Body of pancreas (tissue), 4 donors: ENCODE results near the gene WTAP. TPM values are rescaled to one million over a fixed set of nuclear protein-coding genes. Genes with fewer than 3 reads are reported as not detected.
"Not testable (repeated sequence)": the region's sequence is repeated elsewhere in the genome, so short reads cannot be mapped to it uniquely, and the experiment has no call there.

Experiments used
- ATAC-seq: fragments of 150-250 bp; one replicate; pipeline ENCODE4 v1.9.1; 2016
- DNase-seq, 4 donors: peaks; one replicate each; pipeline ENCODE4 v3.0.0-alpha.2; 2019
- H3K27ac ChIP-seq, 4 donors: fragments of 200-600 bp; sonication (generic); 1 replicate in 3 of 4; 2 replicates in 1 of 4; pipeline versions ENCODE4 v1.5.1 to v1.6.1; 2016 to 2019; ENCODE audit warnings: mild to moderate bottlenecking in 1 of 4, mixed read lengths in 1 of 4, moderate library complexity in 1 of 4
- H3K27me3 ChIP-seq, 2 donors: fragments of 200-600 bp; sonication (generic); one replicate each; pipeline ENCODE4 v1.6.0; 2016; ENCODE audit warnings: mild to moderate bottlenecking in 1 of 2
- H3K36me3 ChIP-seq, 2 donors: fragments of 200-600 bp; sonication (generic); replicated peaks in 1 of 2; 2 replicates each; pipeline ENCODE4 v1.5.1; 2016; ENCODE audit warnings: low read depth in 2 of 2; ENCODE audit not compliant: insufficient read depth in 1 of 2
- H3K4me1 ChIP-seq: fragments of 200-600 bp; sonication (generic); one replicate; pipeline ENCODE4 v1.6.0; 2016
- H3K4me3 ChIP-seq, 2 donors: fragments of 200-600 bp; sonication (generic); 1 replicate in 1 of 2; 2 replicates in 1 of 2; pipeline ENCODE4 v1.5.1; 2016 to 2019
- H3K9me3 ChIP-seq, 3 donors: fragments of 200-600 bp; sonication (generic); 1 replicate in 2 of 3; 2 replicates in 1 of 3; pipeline ENCODE4 v1.5.1; 2016
- CTCF ChIP-seq, 7 experiments: fragments of 450-650 bp in 4 of 7; fragments of 200-600 bp in 3 of 7; sonication (generic) in 3 of 7; IDR thresholded peaks; one replicate each; pipeline ENCODE4 v1.5.1; 2016 to 2019; ENCODE audit warnings: antibody characterized with exemption in 7 of 7
- POLR2A ChIP-seq, 3 donors: fragments of 450-650 bp; IDR thresholded peaks; one replicate each; pipeline ENCODE4 v1.6.1; 2016; ENCODE audit warnings: antibody characterized with exemption in 3 of 3, mild to moderate bottlenecking in 2 of 3
- WGBS, 2 donors: methylation state at CpG; one replicate each; pipeline ENCODE4 v1.1.5; 2017; 5-methylcytosine and 5-hydroxymethylcytosine counted together
- intact Hi-C: fragments of 100-400 bp; cut with DNase I; formaldehyde crosslinking; loops from one replicate; pipeline ENCODE4 v1.15.1; 2023
- total RNA-seq, 2 donors: library from RNA; depleted of rRNA; stranded (reverse); fragments of >200 nt; gene quantifications; one replicate each; pipeline ENCODE4 v1.1.0, GENCODE V29; 2016

Gene WTAP
- total RNA-seq, 2 donors from 2014 or later = 56.8 to 58.7 TPM

DNA sequence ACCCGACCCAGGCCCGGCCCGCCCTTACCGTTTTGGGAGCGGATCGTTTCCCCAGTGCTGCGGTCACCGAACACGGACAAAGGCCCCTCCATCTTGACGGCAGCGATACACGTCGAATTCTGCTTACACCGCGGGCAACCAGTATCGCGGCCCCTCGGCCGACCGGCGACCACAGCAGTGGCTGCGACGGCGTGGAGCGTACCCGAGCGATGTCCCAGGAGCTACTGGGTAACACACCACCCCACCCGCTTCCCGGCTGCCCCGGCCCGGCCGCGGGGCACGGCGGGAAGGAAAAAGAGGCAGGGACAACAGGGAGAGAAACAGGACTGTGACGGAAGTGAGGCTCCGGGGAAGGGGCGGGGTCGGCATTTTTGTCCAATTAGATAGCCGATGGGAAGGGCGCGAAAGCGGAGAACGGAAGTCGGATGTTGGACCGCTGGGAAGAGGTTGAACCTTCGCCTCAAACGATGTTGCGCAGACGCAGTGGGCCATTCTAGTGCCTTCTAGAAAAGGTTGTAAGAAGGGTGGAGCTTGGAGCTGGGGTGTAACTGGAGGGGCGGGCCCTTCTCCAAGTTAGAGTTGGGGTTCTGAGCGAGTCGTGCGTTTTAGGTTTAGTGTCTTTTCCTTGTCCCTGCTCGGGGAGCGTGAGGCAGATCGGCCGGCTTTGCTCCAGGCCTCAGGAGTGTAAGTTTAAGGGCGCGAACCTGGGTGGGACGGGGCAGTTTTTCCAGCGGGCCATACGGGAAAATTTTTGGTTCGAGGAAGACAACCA is 62.3 kb downstream of the WTAP start, which contains the start of gene TCP1:
TSS of gene TCP1 (minus strand) at position 226 of the 772 bp plus-strand sequence. CDS start at position 92, 134 bp downstream.
- intact Hi-C loops = no loop called here
- Histone ChIP-seq H3K4me3 (peak within 1 kb of the TSS; percentile 96 to 98), H3K27me3 (no peaks in the 10 kb centered on the region), H3K36me3 (peaks cover 0 to 12% of the 10 kb centered on the region in 2 donors), H3K9me3 (no peaks in the 10 kb centered on the region), H3K27ac (peak within 1 kb of the TSS; percentile 93 to 100 (median 98)), H3K4me1 (peaks cover 50% of the 10 kb centered on the region)
- DNase-seq = peak; percentile 100
- TF ChIP-seq POLR2A (IDR thresholded peaks at IDR 0.05) (peak; percentile 96 to 97 (median 97)), CTCF (IDR thresholded peaks at IDR 0.05) (peak in 1 of 7 experiments; percentile 19)
- WGBS, 2 donors = 0% methylated on average over 37 to 45 of the region's 64 CpGs
- ATAC-seq = peak; percentile 90

GRCh38 chr6:159790149-159790955 is 63.0 kb downstream of the WTAP start, which contains the start of gene MRPL18:
TSS of gene MRPL18 (plus strand) at chr6:159790467. CDS start at chr6:159790588, 121 bp downstream.
- H3K27ac ChIP-seq = peak within 1 kb of the TSS; percentile 93 to 100 (median 98)
- peak in 1 of 7 experiments; percentile 7 for TF ChIP-seq CTCF (IDR thresholded peaks at IDR 0.05)
- peak; percentile 55 to 87 (median 75) for TF ChIP-seq POLR2A (IDR thresholded peaks at IDR 0.05)
- intact Hi-C loops = no loop called here
- H3K36me3 ChIP-seq = peaks cover 0 to 4% of the 10 kb centered on the region in 2 donors
- H3K4me1 ChIP-seq = peaks cover 50% of the 10 kb centered on the region
- DNase-seq (peak; percentile 91 to 97 (median 96)), ATAC-seq (peak; percentile 87)
- WGBS, 2 donors = 0% methylated on average over 15 to 56 of the region's 56 CpGs
- H3K9me3 ChIP-seq = no peaks in the 10 kb centered on the region
- H3K27me3 ChIP-seq = no peaks in the 10 kb centered on the region
- peak within 1 kb of the TSS; percentile 96 to 98 for H3K4me3 ChIP-seq

DNA sequence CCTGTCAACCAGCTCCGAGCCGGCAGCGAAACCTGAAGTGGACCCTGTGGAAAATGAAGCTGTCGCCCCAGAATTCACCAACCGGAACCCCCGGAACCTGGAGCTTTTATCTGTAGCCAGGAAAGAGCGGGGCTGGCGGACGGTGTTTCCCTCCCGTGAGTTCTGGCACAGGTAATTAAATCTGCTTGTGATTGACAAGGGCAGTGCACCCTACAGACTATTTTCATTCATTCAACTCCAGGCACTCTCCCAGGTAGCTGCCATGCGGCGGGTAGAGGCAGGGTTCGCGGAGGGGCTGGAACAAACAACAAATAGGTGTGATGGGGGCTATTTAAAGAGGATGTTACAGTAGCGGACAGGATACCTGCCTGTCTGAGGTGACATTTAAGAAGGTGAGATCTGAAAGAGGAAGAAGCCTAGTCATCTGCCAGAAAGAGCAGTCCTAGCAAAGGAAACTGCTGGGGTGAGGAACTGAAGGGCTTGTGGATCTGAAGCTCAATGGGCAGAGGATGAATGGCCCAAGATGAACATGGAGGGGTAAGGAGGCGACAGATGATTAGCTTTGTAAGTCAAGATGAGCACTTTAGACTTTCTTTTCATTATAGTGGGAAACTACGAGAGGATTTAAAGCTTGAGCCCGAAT is 63.8 kb downstream of the WTAP start:
- no peak for ATAC-seq
- H3K27ac ChIP-seq = peak overlapping the region; percentile 93 to 100 (median 98)
- intact Hi-C loops = no loop called here
- DNase-seq = peak in 3 of 4 donors; percentile 21 to 42 (median 23)
- no peaks in the 10 kb centered on the region for H3K27me3 ChIP-seq
- peaks cover 50% of the 10 kb centered on the region for H3K4me1 ChIP-seq
- TF ChIP-seq CTCF (IDR thresholded peaks at IDR 0.05) = no peak
- no peak for TF ChIP-seq POLR2A (IDR thresholded peaks at IDR 0.05)
- peaks cover 0 to 3% of the 10 kb centered on the region in 2 donors for H3K36me3 ChIP-seq
- 13 to 16% methylated on average over 13 to 18 of the region's 18 CpGs for WGBS, 2 donors
- peak overlapping the region; percentile 32 to 50 for H3K4me3 ChIP-seq
- H3K9me3 ChIP-seq = no peaks in the 10 kb centered on the region

GRCh38 chr6:159794976-159795375 is 67.7 kb downstream of the WTAP start:
- ATAC-seq, intact Hi-C loops, H3K9me3 ChIP-seq, DNase-seq, H3K27ac ChIP-seq, H3K27me3 ChIP-seq, H3K4me3 ChIP-seq, H3K36me3 ChIP-seq: not testable (repeated sequence)
- 79 to 86% methylated on average over 8 of the region's 8 CpGs for WGBS, 2 donors
- peaks cover 29% of the 10 kb centered on the region for H3K4me1 ChIP-seq
